Skeletal muscle tissue (tissue), 4 donors: ENCODE data around the gene CBX5. TPM values are rescaled to one million over a fixed set of nuclear protein-coding genes. Genes with fewer than 3 reads are reported as not detected.
"Not testable (repeated sequence)": the region's sequence is repeated elsewhere in the genome, so short reads cannot be mapped to it uniquely, and the experiment has no call there.

Experiments
- H3K27ac ChIP-seq: one replicate; pipeline ENCODE4 v1.7.0; 2013; ENCODE audit warnings: mild to moderate bottlenecking, low read depth, low read length, inconsistent platforms
- H3K27me3 ChIP-seq, 3 donors: one replicate each; pipeline ENCODE4 v1.7.0; 2013; ENCODE audit warnings: low read length in 3 of 3; ENCODE audit not compliant: control insufficient read depth in 3 of 3, insufficient read depth in 3 of 3
- H3K36me3 ChIP-seq, 3 donors: one replicate each; pipeline ENCODE4 v1.7.0; 2013; ENCODE audit warnings: low read length in 3 of 3; ENCODE audit not compliant: control insufficient read depth in 3 of 3, insufficient read depth in 3 of 3
- H3K4me1 ChIP-seq, 3 donors: one replicate each; pipeline ENCODE4 v1.7.0; 2013; ENCODE audit warnings: low read length in 3 of 3, mild to moderate bottlenecking in 3 of 3; ENCODE audit not compliant: control insufficient read depth in 3 of 3, insufficient read depth in 3 of 3
- H3K4me3 ChIP-seq, 3 donors: one replicate each; pipeline ENCODE4 v1.7.0; 2013; ENCODE audit warnings: low read length in 3 of 3
- H3K9ac ChIP-seq, 3 donors: one replicate each; pipeline ENCODE4 v1.7.0; 2013; ENCODE audit warnings: low read length in 3 of 3, mild to moderate bottlenecking in 3 of 3, moderate library complexity in 2 of 3, low read depth in 1 of 3
- H3K9me3 ChIP-seq, 3 donors: one replicate each; pipeline ENCODE4 v1.7.0; 2013; ENCODE audit warnings: low read length in 3 of 3; ENCODE audit not compliant: control insufficient read depth in 3 of 3
- total RNA-seq: library from RNA; depleted of rRNA; stranded (reverse); fragments of >200 nt; gene quantifications from one replicate; pipeline ENCODE4 v1.2.3, GENCODE V29; 2014
- donor health status: Osteomylitis.

Gene CBX5
- total RNA-seq, 1 donor from 2014 or later: 49.6 TPM

- H3K9ac ChIP-seq: no peak overlapping the region
- no peaks in the 10 kb centered on the region for H3K36me3 ChIP-seq
- no peak overlapping the region for H3K4me3 ChIP-seq
- no peaks in the 10 kb centered on the region for H3K9me3 ChIP-seq
- peaks cover 29 to 32% (median 29%) of the 10 kb centered on the region in 3 donors for H3K4me1 ChIP-seq
- no peak overlapping the region for H3K27ac ChIP-seq
- H3K27me3 ChIP-seq: peaks cover 0 to 5% (median 0%) of the 10 kb centered on the region in 3 donors
Observed at GRCh38 chr12:54195080-54195736, 84.7 kb downstream of the CBX5 start.

- not testable (repeated sequence) for H3K4me3 ChIP-seq, H3K36me3 ChIP-seq, H3K27ac ChIP-seq, H3K27me3 ChIP-seq, H3K9me3 ChIP-seq, H3K9ac ChIP-seq
- peaks cover 28 to 32% (median 29%) of the 10 kb centered on the region in 3 donors for H3K4me1 ChIP-seq
Observed at GRCh38 chr12:54194611-54195010, 85.3 kb downstream of the CBX5 start.

- H3K27me3 ChIP-seq: peaks cover 0 to 5% (median 0%) of the 10 kb centered on the region in 3 donors
Observed at GRCh38 chr12:54193434-54193833, 86.5 kb downstream of the CBX5 start.

DNA sequence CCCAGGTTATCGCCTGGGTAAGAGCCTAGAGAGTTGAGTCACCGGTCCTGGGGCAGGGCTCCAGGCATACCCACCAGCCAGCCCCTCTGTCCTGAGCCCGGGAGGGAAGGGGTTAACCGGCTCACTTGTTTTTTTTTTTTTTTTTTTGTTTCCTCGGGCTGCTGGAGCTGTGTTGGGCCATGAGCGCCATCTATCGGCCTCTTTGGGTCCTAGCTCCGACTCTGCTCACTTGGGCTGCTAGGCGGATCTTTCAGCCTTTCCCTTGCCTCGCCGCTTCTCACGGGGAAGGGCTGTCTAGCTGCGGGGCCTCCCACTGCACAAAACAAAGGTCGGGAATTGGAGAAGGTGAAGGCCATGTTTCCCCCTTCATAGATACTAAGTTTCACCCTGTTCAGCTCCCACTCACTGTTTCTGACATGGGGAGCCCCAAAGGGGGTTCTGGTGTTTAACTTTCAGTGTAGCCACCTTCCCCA is 88.3 kb downstream of the CBX5 start:
- H3K4me1 ChIP-seq: peaks cover 18 to 34% (median 24%) of the 10 kb centered on the region in 3 donors

More at GRCh38 chr12:54193434-54193833, 86.5 kb downstream of the CBX5 start:
- Histone ChIP-seq H3K36me3 (no peaks in the 10 kb centered on the region), H3K9ac (no peak overlapping the region), H3K9me3 (no peaks in the 10 kb centered on the region), H3K4me1 (peaks cover 28 to 37% (median 33%) of the 10 kb centered on the region in 3 donors), H3K4me3 (no peak overlapping the region), H3K27ac (no peak overlapping the region)

DNA sequence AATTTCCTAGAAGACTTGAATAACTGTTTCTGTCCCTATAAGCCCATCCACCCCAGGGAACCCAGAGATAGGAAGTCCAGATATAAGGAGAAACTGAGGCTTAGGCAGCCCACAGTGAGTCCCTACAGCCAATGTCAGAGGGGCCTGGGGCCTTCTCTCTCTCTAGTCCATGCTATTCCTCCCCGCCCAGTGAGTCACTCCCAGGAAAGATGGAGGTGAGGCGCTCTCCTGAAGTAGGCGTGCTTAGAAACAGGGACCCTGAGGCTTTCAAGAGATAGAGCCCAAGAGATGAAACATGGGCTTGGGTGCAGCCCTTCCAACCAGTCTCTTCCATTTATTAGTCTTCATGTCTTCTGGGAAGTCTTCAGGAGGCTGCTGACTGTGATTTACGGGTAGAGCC is 88.8 kb downstream of the CBX5 start:
- H3K27ac ChIP-seq: no peak overlapping the region
- no peaks in the 10 kb centered on the region for H3K27me3 ChIP-seq
- H3K9ac ChIP-seq: peak overlapping the region in 2 of 3 donors; percentile 20 to 66
- H3K4me3 ChIP-seq: peak overlapping the region in 1 of 3 donors; percentile 31
- no peaks in the 10 kb centered on the region for H3K9me3 ChIP-seq
- H3K36me3 ChIP-seq: peaks cover 4% of the 10 kb centered on the region in 3 donors
- H3K4me1 ChIP-seq: peaks cover 13 to 29% (median 19%) of the 10 kb centered on the region in 3 donors

More for the DNA sequence above, 88.3 kb downstream of the CBX5 start:
- Histone ChIP-seq H3K9ac (peak overlapping the region; percentile 20 to 72 (median 66)), H3K27ac (no peak overlapping the region), H3K9me3 (no peaks in the 10 kb centered on the region), H3K36me3 (peaks cover 2 to 3% (median 2%) of the 10 kb centered on the region in 3 donors), H3K27me3 (peaks cover 0 to 4% (median 0%) of the 10 kb centered on the region in 3 donors), H3K4me3 (peak overlapping the region in 1 of 3 donors; percentile 31)

DNA sequence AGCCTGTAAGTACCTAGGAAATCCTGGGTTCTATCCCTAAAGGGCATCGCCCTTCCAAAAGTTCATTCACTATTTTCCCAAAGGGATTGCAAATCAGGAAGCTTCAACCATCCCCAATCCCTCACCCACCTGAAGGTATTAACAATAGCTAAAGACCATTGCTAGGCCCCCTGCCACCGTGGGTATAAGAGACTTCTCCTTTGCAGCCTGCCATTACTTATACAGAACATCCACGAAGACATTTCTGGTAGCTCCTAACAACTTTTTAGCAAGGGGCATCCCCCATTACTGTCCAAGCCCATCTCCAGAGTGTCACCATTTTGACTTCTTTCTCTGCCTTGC is 90.8 kb downstream of the CBX5 start:
- no peak overlapping the region for H3K27ac ChIP-seq
- no peaks in the 10 kb centered on the region for H3K9me3 ChIP-seq
- H3K36me3 ChIP-seq: peaks cover 4 to 9% (median 8%) of the 10 kb centered on the region in 3 donors
- peak overlapping the region in 1 of 3 donors; percentile 27 for H3K9ac ChIP-seq
- H3K27me3 ChIP-seq: no peaks in the 10 kb centered on the region
- H3K4me1 ChIP-seq: peaks cover 12 to 28% (median 17%) of the 10 kb centered on the region in 3 donors
- H3K4me3 ChIP-seq: peak overlapping the region; percentile 42 to 77 (median 56)

GRCh38 chr12:54187075-54187474 is 92.8 kb downstream of the CBX5 start:
- Histone ChIP-seq H3K9me3 (no peaks in the 10 kb centered on the region), H3K9ac (no peak overlapping the region), H3K4me3 (no peak overlapping the region), H3K36me3 (peaks cover 15 to 25% (median 21%) of the 10 kb centered on the region in 3 donors), H3K27ac (no peak overlapping the region), H3K27me3 (no peaks in the 10 kb centered on the region), H3K4me1 (peaks cover 12 to 28% (median 17%) of the 10 kb centered on the region in 3 donors)

DNA sequence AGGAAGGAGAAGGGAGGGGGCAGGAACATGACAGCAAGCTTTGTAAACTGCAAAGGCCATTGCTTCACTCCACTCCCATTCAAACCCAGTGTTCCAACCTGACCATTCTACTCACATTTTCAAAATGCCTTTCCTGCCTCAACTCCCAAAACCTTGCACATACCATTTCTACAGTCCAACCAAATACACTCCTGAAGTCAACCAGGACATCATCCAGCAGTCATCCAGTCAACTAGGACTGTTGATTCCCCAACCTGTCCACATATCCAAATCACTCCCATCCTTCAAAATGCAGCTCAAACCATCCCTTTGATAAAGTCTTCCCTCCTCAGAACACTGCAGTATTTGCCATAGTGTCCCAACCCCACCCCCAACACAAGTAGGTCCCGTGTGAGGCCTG is 94.0 kb downstream of the CBX5 start:
- no peaks in the 10 kb centered on the region for H3K9me3 ChIP-seq
- no peak overlapping the region for H3K9ac ChIP-seq
- H3K36me3 ChIP-seq: peaks cover 20 to 36% (median 31%) of the 10 kb centered on the region in 3 donors
- H3K27ac ChIP-seq: no peak overlapping the region
- H3K4me1 ChIP-seq: peaks cover 2 to 17% (median 8%) of the 10 kb centered on the region in 3 donors
- H3K4me3 ChIP-seq: no peak overlapping the region
- no peaks in the 10 kb centered on the region for H3K27me3 ChIP-seq

DNA sequence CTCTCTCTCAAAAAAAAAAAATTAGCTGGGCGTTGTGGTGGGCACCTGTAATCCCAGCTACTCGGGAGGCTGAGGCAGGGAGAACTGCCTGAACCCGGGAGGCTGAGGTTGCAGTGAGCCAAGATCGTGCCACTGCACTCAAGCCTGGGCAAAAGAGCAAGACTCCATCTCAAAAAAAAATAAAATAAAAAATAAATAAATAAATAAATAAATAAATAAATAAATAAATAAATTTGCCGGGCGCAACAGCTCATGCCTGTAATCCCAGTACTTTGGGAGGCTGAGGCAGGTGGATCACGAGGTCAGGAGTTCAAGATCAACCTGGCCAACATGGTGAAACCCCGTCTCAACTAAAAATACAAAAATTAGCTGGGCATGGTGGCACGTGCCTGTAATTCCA is 94.6 kb downstream of the CBX5 start:
- peaks cover 2 to 16% (median 8%) of the 10 kb centered on the region in 3 donors for H3K4me1 ChIP-seq
- peaks cover 20 to 36% (median 31%) of the 10 kb centered on the region in 3 donors for H3K36me3 ChIP-seq
- not testable (repeated sequence) for H3K27me3 ChIP-seq, H3K4me3 ChIP-seq, H3K27ac ChIP-seq, H3K9ac ChIP-seq, H3K9me3 ChIP-seq

- Histone ChIP-seq H3K9me3 (no peaks in the 10 kb centered on the region), H3K36me3 (peaks cover 23 to 36% (median 31%) of the 10 kb centered on the region in 3 donors), H3K4me3 (no peak overlapping the region), H3K9ac (no peak overlapping the region), H3K4me1 (peaks cover 2 to 13% (median 7%) of the 10 kb centered on the region in 3 donors), H3K27ac (no peak overlapping the region), H3K27me3 (no peaks in the 10 kb centered on the region)
Observed at GRCh38 chr12:54184024-54184805, 95.7 kb downstream of the CBX5 start.
